Chondrocyte (in vitro differentiated cells): Measurements from ENCODE around the gene ARMH2. TPM values are rescaled to one million over a fixed set of nuclear protein-coding genes. Genes with fewer than 3 reads are reported as not detected.

ENCODE experiments used
- DNase-seq: peaks from one replicate; pipeline ENCODE4 v3.0.0; 2021; ENCODE audit warnings: mixed read lengths, low spot score
- H3K27ac Mint-ChIP-seq: one replicate; pipeline ENCODE4 v1.8.0; 2021; ENCODE audit warnings: mild to moderate bottlenecking, moderate library complexity, mixed read lengths; ENCODE audit not compliant: unreplicated experiment
- H3K27me3 Mint-ChIP-seq: 2 replicates; pipeline ENCODE4 v1.8.0; 2021; ENCODE audit warnings: low read depth, mixed read lengths
- H3K36me3 Mint-ChIP-seq: 2 replicates; pipeline ENCODE4 v1.8.0; 2021; ENCODE audit warnings: low read depth, mixed read lengths
- H3K4me1 Mint-ChIP-seq: 2 replicates; pipeline ENCODE4 v1.8.0; 2021; ENCODE audit warnings: low read depth, mild to moderate bottlenecking, mixed read lengths
- H3K4me3 Mint-ChIP-seq: one replicate; pipeline ENCODE4 v1.8.0; 2021; ENCODE audit warnings: mild to moderate bottlenecking, moderate library complexity, mixed read lengths; ENCODE audit not compliant: unreplicated experiment
- H3K9me3 Mint-ChIP-seq: 2 replicates; pipeline ENCODE4 v1.8.0; 2021; ENCODE audit warnings: low read depth, mixed read lengths
- CTCF ChIP-seq: fragments of 200-600 bp; sonication (generic); IDR thresholded peaks from 2 replicates; pipeline ENCODE4 v1.5.0; 2021; ENCODE audit warnings: antibody characterized with exemption, mild to moderate bottlenecking, moderate library complexity
- total RNA-seq: library from RNA; stranded (reverse); gene quantifications from 3 replicates; pipeline ENCODE4 v1.2.1, GENCODE V29; 2021

ARMH2 gene
- total RNA-seq, 1 donor from 2014 or later: not detected

GRCh38 chr6:24827162-24827561 lies 28.4 kb upstream of the ARMH2 start:
- H3K36me3 Mint-ChIP-seq: no peaks in the 10 kb centered on the region
- no peaks in the 10 kb centered on the region for H3K27me3 Mint-ChIP-seq
- TF ChIP-seq CTCF: peak; percentile 19
- DNase-seq: no peak
- no peak overlapping the region for H3K4me3 Mint-ChIP-seq
- peaks cover 25% of the 10 kb centered on the region for H3K4me1 Mint-ChIP-seq
- H3K27ac Mint-ChIP-seq: no peak overlapping the region
- H3K9me3 Mint-ChIP-seq: no peaks in the 10 kb centered on the region

DNA sequence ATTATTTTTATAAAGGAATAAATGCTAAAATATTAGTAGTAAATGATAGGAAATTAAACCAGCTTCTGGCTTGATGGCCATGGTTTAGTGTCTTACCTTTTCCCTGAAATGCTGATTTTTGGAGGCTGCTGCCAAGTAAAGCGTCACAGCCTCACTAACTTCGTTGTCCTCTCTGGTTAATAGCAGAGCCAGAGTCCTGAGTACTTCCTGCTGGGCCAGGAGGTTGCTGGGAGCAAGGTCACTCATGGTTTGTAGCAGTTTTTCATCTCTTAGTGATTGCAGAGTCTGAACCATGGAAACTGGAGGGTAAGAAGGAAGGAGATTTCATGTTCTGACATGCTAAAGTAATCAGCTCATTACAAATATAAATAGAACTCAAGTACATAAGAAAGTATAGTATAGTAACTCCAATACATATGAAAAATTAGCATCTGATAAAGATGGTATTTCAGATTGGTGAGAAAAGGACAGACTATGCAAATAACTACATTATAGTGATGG lies 26.5 kb upstream of the ARMH2 start:
- no peaks in the 10 kb centered on the region for H3K27me3 Mint-ChIP-seq
- H3K4me1 Mint-ChIP-seq: peaks cover 10% of the 10 kb centered on the region
- H3K9me3 Mint-ChIP-seq: no peaks in the 10 kb centered on the region
- DNase-seq: no peak
- no peaks in the 10 kb centered on the region for H3K36me3 Mint-ChIP-seq
- H3K27ac Mint-ChIP-seq: no peak overlapping the region
- no peak for TF ChIP-seq CTCF
- H3K4me3 Mint-ChIP-seq: no peak overlapping the region

DNA sequence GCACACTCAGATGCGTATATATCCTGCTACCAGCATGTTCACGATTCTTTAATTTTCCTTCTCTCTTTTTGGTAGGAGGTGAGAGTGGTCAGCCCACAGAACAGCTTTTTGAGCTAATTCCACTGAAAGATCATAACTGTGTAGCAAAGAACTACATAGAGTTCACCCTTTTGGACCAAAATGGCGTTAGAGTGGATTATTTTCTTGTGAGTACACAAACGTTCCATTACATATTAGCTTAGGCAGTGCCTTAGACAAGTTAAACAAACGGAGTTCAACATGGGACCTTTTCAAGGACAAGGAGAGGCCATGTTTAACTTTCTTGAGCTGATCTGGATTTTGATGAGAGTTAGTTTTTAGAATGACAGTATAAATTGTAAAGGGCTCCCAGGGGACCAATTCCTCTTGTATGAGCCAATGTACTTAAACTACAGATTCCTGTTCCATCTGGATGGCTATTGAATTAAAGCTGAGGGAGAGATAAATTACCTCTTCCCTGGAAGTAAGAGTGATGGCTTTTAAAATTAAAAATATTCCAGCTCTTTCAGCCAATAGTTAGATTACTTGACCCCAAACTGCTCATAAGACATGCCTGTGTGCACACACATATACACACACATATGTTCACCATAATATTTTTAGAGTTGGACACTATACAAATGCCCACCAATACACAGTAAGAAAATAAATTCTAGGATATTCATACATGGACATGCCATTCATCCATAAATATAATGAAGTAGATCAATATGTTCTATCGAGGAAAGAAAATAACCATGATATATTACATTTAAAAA lies 25.6 kb upstream of the ARMH2 start:
- Mint-ChIP-seq H3K4me3 (no peak overlapping the region), H3K9me3 (no peaks in the 10 kb centered on the region), H3K27ac (peak overlapping the region; percentile 69)

DNA sequence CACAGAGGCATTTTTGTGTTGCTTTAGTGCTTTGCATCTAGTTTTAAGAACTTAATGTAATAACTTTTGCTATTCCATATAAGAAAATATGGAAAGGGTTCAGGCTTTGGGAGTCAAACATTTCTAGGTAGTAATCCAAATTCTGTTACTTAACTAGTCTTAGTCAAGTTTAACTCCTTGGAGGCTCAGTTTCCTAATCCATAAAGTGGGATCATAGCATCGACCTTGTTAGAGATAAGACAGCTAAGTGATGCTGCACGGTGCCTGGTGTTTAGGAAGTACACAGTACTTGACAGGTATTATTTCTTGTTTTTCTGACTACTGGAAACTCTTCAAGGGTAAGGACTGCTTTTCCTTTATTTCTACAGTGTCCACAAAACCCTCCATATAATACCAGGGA lies 24.5 kb upstream of the ARMH2 start:
- no peak overlapping the region for H3K4me3 Mint-ChIP-seq
- peaks cover 10% of the 10 kb centered on the region for H3K4me1 Mint-ChIP-seq
- no peak for DNase-seq
- no peaks in the 10 kb centered on the region for H3K27me3 Mint-ChIP-seq
- H3K9me3 Mint-ChIP-seq: no peaks in the 10 kb centered on the region
- H3K27ac Mint-ChIP-seq: no peak overlapping the region
- H3K36me3 Mint-ChIP-seq: no peaks in the 10 kb centered on the region
- no peak for TF ChIP-seq CTCF

More for the DNA sequence above, 25.6 kb upstream of the ARMH2 start:
- Mint-ChIP-seq H3K27me3 (no peaks in the 10 kb centered on the region), H3K36me3 (no peaks in the 10 kb centered on the region), H3K4me1 (peaks cover 10% of the 10 kb centered on the region)
- DNase-seq: no peak
- no peak for TF ChIP-seq CTCF

GRCh38 chr6:24822696-24823095 lies 24.0 kb upstream of the ARMH2 start:
- no peak for TF ChIP-seq CTCF
- Mint-ChIP-seq H3K4me3 (no peak overlapping the region), H3K27me3 (no peaks in the 10 kb centered on the region), H3K27ac (no peak overlapping the region), H3K36me3 (no peaks in the 10 kb centered on the region), H3K9me3 (no peaks in the 10 kb centered on the region), H3K4me1 (peaks cover 10% of the 10 kb centered on the region)
- DNase-seq: no peak
